LHCN-M2 (cell line): Measurements from ENCODE around the gene SHOC2. TPM values are rescaled to one million over a fixed set of nuclear protein-coding genes. Genes with fewer than 3 reads are reported as not detected.

Source experiments
- total RNA-seq: library from RNA; depleted of rRNA; stranded (reverse); fragments of >200 nt; gene quantifications from 2 replicates; pipeline ENCODE4 v1.2.3, GENCODE V29; 2014; rRNA removed

SHOC2 gene
- total RNA-seq, 1 experiment from 2014 or later: 36.2 TPM

Other genes with a start within 250 kb of the SHOC2 start
- gene PDCD4, start 47.7 kb upstream of the SHOC2 start, total RNA-seq: 17.7 and 40.0 TPM in 2 replicates
- gene BBIP1, start 424 bp upstream of the SHOC2 start, total RNA-seq: 23.1 and 27.8 TPM in 2 replicates
- 0.13 and 0.34 TPM in 2 replicates for gene ADRA2A, start 157.4 kb downstream of the SHOC2 start, total RNA-seq